GM12878 (cell line): ENCODE measurements around the gene MYADM. TPM values are rescaled to one million over a fixed set of nuclear protein-coding genes. Genes with fewer than 3 reads are reported as not detected.

Experiments
- ATAC-seq: fragments of 200-7000 bp; cut with Tn5 transposase; 3 replicates; pipeline ENCODE4 v1.9.1; 2020; ENCODE audit warnings: mild to moderate bottlenecking, moderate library complexity
- BruUV-seq: library from RNA; stranded (reverse); fragments of 400-500 nt; replicated peaks from 2 replicates; lab custom pipeline; 2021; lab: Mats Ljungman, UMichigan
- CTCF ChIA-PET: fragments of 300-600 bp; sonication (Branson Sonifier 250); formaldehyde crosslinking; extraction: SDS; loops from one replicate; lab custom pipeline; 2021; ENCODE audit warnings: inconsistent platforms; lab: Yijun Ruan, JAX
- POLR2A ChIA-PET: fragments of 350-600 bp; formaldehyde crosslinking; extraction: SDS; loops from one replicate; lab custom pipeline; 2021; ENCODE audit warnings: inconsistent platforms; lab: Charles Lee
- RAD21 ChIA-PET: fragments of 300-600 bp; sonication (Branson Sonifier 250); formaldehyde crosslinking; loops from one replicate; lab custom pipeline; 2023; ENCODE audit warnings: antibody characterized with exemption; ENCODE audit not compliant: unreplicated experiment; lab: Charles Lee
- SMC1A ChIA-PET: fragments of 300-600 bp; sonication (Branson Sonifier 250); formaldehyde crosslinking; loops from one replicate; lab custom pipeline; 2023; ENCODE audit not compliant: unreplicated experiment, uncharacterized antibody; lab: Charles Lee
- DNase-seq: peaks from one replicate; pipeline ENCODE4 v3.0.0-alpha.2; 2011; ENCODE audit warnings: low read depth, low spot score
- FAIRE-seq: peaks from 3 replicates; lab custom pipeline; 2011; peaks lifted over from hg19 to GRCh38; lab: Jason Lieb, UNC
- H2AFZ ChIP-seq: 2 replicates; pipeline ENCODE4 v1.6.0; 2011; ENCODE audit warnings: low read depth, low read length, control low read depth; ENCODE audit not compliant: control insufficient read depth
- H3K27ac ChIP-seq: 2 replicates; pipeline ENCODE4 v1.5.1; 2011; ENCODE audit warnings: control low read depth; ENCODE audit not compliant: control insufficient read depth, insufficient read depth
- H3K27me3 ChIP-seq, 2 experiments: replicated peaks in 1 of 2; 2 replicates each; pipeline versions ENCODE4 v1.6.0 to v1.6.1; 2011; ENCODE audit warnings: low read length in 1 of 2; ENCODE audit not compliant: control insufficient read depth in 2 of 2, insufficient read depth in 2 of 2
- H3K36me3 ChIP-seq, 2 experiments: 2 replicates each; pipeline ENCODE4 v1.5.1; 2011; ENCODE audit warnings: low read length in 1 of 2; ENCODE audit not compliant: control insufficient read depth in 2 of 2, insufficient read depth in 2 of 2
- H3K4me1 ChIP-seq: 2 replicates; pipeline ENCODE4 v1.6.1; 2011; ENCODE audit warnings: mild to moderate bottlenecking, low read length, moderate library complexity, mixed read lengths; ENCODE audit not compliant: control insufficient read depth, insufficient read depth
- H3K4me2 ChIP-seq: 2 replicates; pipeline ENCODE4 v1.6.0; 2011; ENCODE audit warnings: control low read depth; ENCODE audit not compliant: control insufficient read depth, insufficient read depth
- H3K4me3 ChIP-seq: fragments of 200-600 bp; sonication (generic); 2 replicates; pipeline ENCODE4 v1.5.1; 2016
- H3K79me2 ChIP-seq: 2 replicates; pipeline ENCODE4 v1.6.0; 2011; ENCODE audit warnings: low read length; ENCODE audit not compliant: control insufficient read depth, insufficient read depth
- H3K9ac ChIP-seq: 2 replicates; pipeline ENCODE4 v1.8.0; 2011; ENCODE audit warnings: low read length, control low read depth, mixed read lengths; ENCODE audit not compliant: control insufficient read depth, insufficient read depth
- H3K9me3 ChIP-seq: replicated peaks from 3 replicates; pipeline ENCODE4 v1.5.1; 2011; ENCODE audit warnings: mild to moderate bottlenecking, low read length; ENCODE audit not compliant: control insufficient read depth, insufficient read depth
- H4K20me1 ChIP-seq: 2 replicates; pipeline ENCODE4 v1.6.0; 2011; ENCODE audit not compliant: control insufficient read depth, insufficient read depth
- HDGF ChIP-seq: fragments of 450-650 bp; IDR thresholded peaks from 2 replicates; pipeline ENCODE4 v1.6.1; 2016; ENCODE audit warnings: antibody characterized with exemption
- MTA3 ChIP-seq: IDR thresholded peaks from 2 replicates; pipeline ENCODE4 v1.6.1; 2012; ENCODE audit warnings: low read length, inconsistent platforms, borderline replicate concordance
- NBN ChIP-seq: fragments of 450-650 bp; IDR thresholded peaks from 2 replicates; pipeline ENCODE4 v1.6.1; 2016
- NFXL1 ChIP-seq: fragments of 450-650 bp; IDR thresholded peaks from 2 replicates; pipeline ENCODE4 v1.6.1; 2017; ENCODE audit warnings: antibody characterized with exemption, mild to moderate bottlenecking, borderline replicate concordance
- NR2F1 ChIP-seq: fragments of 450-650 bp; conservative IDR thresholded peaks from 2 replicates; pipeline ENCODE4 v1.6.1; 2017; ENCODE audit warnings: mild to moderate bottlenecking
- RELA ChIP-seq: fragments of 450-650 bp; IDR thresholded peaks from 2 replicates; pipeline ENCODE4 v1.8.0; 2014; ENCODE audit warnings: borderline replicate concordance; ENCODE audit not compliant: partially characterized antibody
- SIX5 ChIP-seq: IDR thresholded peaks from 2 replicates; pipeline ENCODE4 v1.6.1; 2011; ENCODE audit warnings: mild to moderate bottlenecking, low read depth, low read length, moderate library complexity; ENCODE audit not compliant: severe bottlenecking
- SUZ12 ChIP-seq: fragments of 200-600 bp; sonication (generic); IDR thresholded peaks from one replicate; pipeline ENCODE4 v1.6.1; 2018; ENCODE audit warnings: antibody characterized with exemption, mild to moderate bottlenecking; ENCODE audit not compliant: unreplicated experiment
- ZNF24 ChIP-seq: fragments of 450-650 bp; IDR thresholded peaks from 2 replicates; pipeline ENCODE4 v1.6.1; 2017; ENCODE audit warnings: antibody characterized with exemption, mild to moderate bottlenecking
- ZNF384 ChIP-seq: IDR thresholded peaks from 2 replicates; pipeline ENCODE4 v1.6.1; 2012; ENCODE audit warnings: low read depth, mild to moderate bottlenecking, low read length, improper control_type of control experiment, borderline replicate concordance
- WGBS: methylation state at CpG from one replicate; pipeline ENCODE4 v1.1.6; 2016; ENCODE audit warnings: low lambda C conversion rate; ENCODE audit not compliant: insufficient replicate concordance, insufficient coverage; ENCODE audit errors: missing lambda C conversion rate; 5-methylcytosine and 5-hydroxymethylcytosine counted together
- in situ Hi-C: fragments of 300-500 bp; cut with MboI; formaldehyde crosslinking; loops from 9 replicates; pipeline ENCODE4 v1.14.3; 2018; ENCODE audit warnings: mixed read lengths
- intact Hi-C: fragments of 100-400 bp; cut with micrococcal nuclease; formaldehyde crosslinking; loops from one replicate; pipeline ENCODE4 v1.14.2; 2022; ENCODE audit not compliant: unreplicated experiment
- polyA plus RNA-seq, 11 experiments: library from polyadenylated mRNA; depleted of rRNA in 4 of 11; unstranded in 6 of 11; stranded (reverse) in 5 of 11; fragments of >200 nt; fragmentation: Nextera tagmentation in 4 of 11; fragmentation: Illumina TruSeq in 1 of 11; extraction: Ambion mirVana in 4 of 11; extraction: Trizol in 1 of 11; gene quantifications; 1 replicate in 1 of 11; 2 replicates in 10 of 11; pipeline versions ENCODE4 v1.2.1 to v1.2.3, GENCODE V29; 2011 to 2016; ENCODE audit warnings: inconsistent platforms in 2 of 11, missing spikeins in 2 of 11, low read depth in 1 of 11
- total RNA-seq, 4 experiments: library from RNA; depleted of rRNA in 3 of 4; stranded (reverse); fragments of >200 nt in 3 of 4; fragmentation: Illumina TruSeq in 1 of 4; extraction: Trizol in 1 of 4; gene quantifications; 2 replicates each; pipeline versions ENCODE4 v1.2.1 to v1.2.3, GENCODE V29; 2013 to 2021
- TF ChIP-seq, protein P1 (sequence below), 3 experiments: IDR thresholded peaks in 2 of 3; conservative IDR thresholded peaks in 1 of 3; 2 replicates each; pipeline ENCODE4 v1.5.1; 2011; ENCODE audit warnings: low read depth in 3 of 3, low read length in 3 of 3, mild to moderate bottlenecking in 3 of 3, control low read depth in 2 of 3, moderate library complexity in 2 of 3, inconsistent platforms in 1 of 3, mixed read lengths in 1 of 3; ENCODE audit not compliant: control insufficient read depth in 2 of 3, insufficient read depth in 1 of 3; ENCODE audit errors: extremely low read depth in 1 of 3

Gene MYADM
- total and polyA plus RNA-seq, 10 of the 15 experiments (the other 5 are each of a cell fraction or from before 2014, with no cell fraction given) = 0.04 to 0.46 (median 0.10) TPM

DNA sequence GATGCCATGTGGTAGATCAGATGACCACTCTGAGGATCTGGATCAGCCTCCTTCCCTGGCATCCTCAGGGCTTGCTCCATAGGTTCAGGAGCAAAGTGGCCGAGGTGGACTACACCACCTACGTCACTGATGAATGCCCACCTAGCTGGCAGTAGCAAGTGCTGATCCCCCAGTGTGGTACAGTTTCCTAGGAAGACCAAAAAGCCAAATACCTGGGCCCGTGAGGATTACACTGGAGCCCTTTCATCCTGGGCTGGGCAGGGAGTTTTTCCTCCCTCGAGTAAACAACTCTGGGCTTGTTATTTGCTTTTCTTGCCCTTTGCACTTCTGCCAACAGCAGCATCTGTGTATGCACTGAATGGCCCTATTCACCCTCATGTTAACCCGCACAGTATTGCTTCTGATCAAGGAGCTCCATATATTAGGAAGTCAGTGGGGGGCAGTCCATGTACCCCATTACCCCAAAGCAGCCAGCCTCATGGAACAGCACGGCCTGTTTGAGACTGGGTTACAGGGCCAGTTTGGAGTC lies 3.3 kb upstream of the MYADM start:
- DNase-seq (no peak), ATAC-seq (no peak), FAIRE-seq (no peak)
- TF ChIP-seq NFXL1 (no peak), SIX5 (no peak), SUZ12 (no peak), RELA (no peak), NBN (no peak), ZNF384 (no peak), NR2F1 (no peak), MTA3 (no peak), HDGF (no peak), ZNF24 (no peak)
- TF ChIP-seq, protein P1, sequence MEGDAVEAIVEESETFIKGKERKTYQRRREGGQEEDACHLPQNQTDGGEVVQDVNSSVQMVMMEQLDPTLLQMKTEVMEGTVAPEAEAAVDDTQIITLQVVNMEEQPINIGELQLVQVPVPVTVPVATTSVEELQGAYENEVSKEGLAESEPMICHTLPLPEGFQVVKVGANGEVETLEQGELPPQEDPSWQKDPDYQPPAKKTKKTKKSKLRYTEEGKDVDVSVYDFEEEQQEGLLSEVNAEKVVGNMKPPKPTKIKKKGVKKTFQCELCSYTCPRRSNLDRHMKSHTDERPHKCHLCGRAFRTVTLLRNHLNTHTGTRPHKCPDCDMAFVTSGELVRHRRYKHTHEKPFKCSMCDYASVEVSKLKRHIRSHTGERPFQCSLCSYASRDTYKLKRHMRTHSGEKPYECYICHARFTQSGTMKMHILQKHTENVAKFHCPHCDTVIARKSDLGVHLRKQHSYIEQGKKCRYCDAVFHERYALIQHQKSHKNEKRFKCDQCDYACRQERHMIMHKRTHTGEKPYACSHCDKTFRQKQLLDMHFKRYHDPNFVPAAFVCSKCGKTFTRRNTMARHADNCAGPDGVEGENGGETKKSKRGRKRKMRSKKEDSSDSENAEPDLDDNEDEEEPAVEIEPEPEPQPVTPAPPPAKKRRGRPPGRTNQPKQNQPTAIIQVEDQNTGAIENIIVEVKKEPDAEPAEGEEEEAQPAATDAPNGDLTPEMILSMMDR (IDR thresholded peaks at IDR 0.05 in 2 of 3, conservative IDR thresholded peaks at IDR 0.05 in 1 of 3; ENCODE audit: control insufficient read depth in 2 of 3, extremely low read depth in 1 of 3, insufficient read depth in 1 of 3, low read depth in 3 of 3, low read length in 3 of 3) = no peak
- ChIA-PET CTCF (no interaction called here), POLR2A (no interaction called here), RAD21 (no interaction called here), SMC1A (no interaction called here)
- Histone ChIP-seq H3K4me2 (no peak overlapping the region), H3K4me3 (no peak overlapping the region), H3K79me2 (no peaks in the 10 kb centered on the region), H3K27ac (no peak overlapping the region), H4K20me1 (no peaks in the 10 kb centered on the region), H3K4me1 (no peaks in the 10 kb centered on the region), H3K9ac (no peak overlapping the region), H3K9me3 (no peaks in the 10 kb centered on the region; the same call in 2 of the 3 replicates), H3K36me3 (no peaks in the 10 kb centered on the region), H3K27me3 (no peaks in the 10 kb centered on the region), H2AFZ (no peak overlapping the region)
- 14% methylated on average over 6 of the region's 6 CpGs for WGBS
- in situ Hi-C loops = no loop called here
- intact Hi-C loops = no loop called here
- BruUV-seq = no TSS peak
